Cardiac fibroblast (primary cell): ENCODE results near the gene ETV2.
A peak's percentile ranks its signal among the peaks of the same experiment; 100 is the strongest.

ENCODE experiments used
- DNase-seq, 2 donors: peaks; one replicate each; pipeline versions ENCODE4 v3.0.0 to v3.0.0-alpha.2; 2010; ENCODE audit warnings: low read depth in 2 of 2
- H3K4me3 ChIP-seq, 2 donors: replicated peaks in 1 of 2; 1 replicate in 1 of 2; 2 replicates in 1 of 2; pipeline ENCODE4 v1.5.1; 2011; ENCODE audit warnings: low read depth in 2 of 2, low read length in 2 of 2, mild to moderate bottlenecking in 2 of 2, moderate library complexity in 1 of 2
- TF ChIP-seq, protein P1 (sequence below): IDR thresholded peaks from one replicate; pipeline ENCODE4 v1.5.1; 2011; ENCODE audit warnings: low read depth, mild to moderate bottlenecking, low read length, inconsistent platforms

Gene ETV2

DNA sequence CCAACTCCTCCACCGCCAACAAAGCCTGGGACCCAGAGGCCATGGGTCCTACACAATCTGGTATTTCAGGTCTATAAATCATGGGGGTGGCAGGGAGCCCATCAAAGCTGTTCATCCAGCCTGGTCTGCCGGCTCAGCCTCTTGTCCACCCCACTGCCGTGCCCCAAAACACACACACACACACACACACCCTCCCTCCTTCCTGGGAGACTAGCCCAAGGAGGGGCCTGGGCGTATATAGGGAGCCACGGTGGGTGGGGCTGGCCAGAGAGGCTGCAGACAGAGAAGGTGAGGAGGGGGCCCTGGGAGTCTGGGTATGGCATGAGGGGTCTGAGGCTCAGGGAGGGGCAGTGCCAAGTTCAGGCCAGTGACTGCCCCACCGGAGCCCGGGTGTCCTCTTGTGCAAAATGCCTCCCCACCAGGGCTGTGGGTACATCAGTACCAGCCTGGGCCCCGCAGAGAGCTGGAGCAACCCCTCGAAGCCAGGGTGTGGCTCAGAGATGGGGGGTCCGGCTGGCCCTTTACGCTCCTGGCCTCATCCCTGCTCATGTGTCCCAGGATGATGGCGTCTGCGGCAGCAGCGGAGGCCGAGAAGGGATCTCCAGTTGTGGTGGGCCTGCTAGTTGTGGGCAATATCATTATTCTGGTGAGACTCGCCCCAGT, 24.8 kb downstream of the ETV2 start, which contains the start of gene UPK1A:
UPK1A (plus strand) TSS at position 267 of the 663 bp plus-strand sequence; CDS start at position 563, 296 bp downstream.
- DNase-seq: no peak
- TF ChIP-seq, protein P1, sequence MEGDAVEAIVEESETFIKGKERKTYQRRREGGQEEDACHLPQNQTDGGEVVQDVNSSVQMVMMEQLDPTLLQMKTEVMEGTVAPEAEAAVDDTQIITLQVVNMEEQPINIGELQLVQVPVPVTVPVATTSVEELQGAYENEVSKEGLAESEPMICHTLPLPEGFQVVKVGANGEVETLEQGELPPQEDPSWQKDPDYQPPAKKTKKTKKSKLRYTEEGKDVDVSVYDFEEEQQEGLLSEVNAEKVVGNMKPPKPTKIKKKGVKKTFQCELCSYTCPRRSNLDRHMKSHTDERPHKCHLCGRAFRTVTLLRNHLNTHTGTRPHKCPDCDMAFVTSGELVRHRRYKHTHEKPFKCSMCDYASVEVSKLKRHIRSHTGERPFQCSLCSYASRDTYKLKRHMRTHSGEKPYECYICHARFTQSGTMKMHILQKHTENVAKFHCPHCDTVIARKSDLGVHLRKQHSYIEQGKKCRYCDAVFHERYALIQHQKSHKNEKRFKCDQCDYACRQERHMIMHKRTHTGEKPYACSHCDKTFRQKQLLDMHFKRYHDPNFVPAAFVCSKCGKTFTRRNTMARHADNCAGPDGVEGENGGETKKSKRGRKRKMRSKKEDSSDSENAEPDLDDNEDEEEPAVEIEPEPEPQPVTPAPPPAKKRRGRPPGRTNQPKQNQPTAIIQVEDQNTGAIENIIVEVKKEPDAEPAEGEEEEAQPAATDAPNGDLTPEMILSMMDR: no peak

GRCh38 chr19:35669566-35669965, 28.0 kb downstream of the ETV2 start:
- H3K4me3 ChIP-seq: no peak overlapping the region
- no peak for DNase-seq
- TF ChIP-seq, protein P1: no peak

More for the DNA sequence above, 24.8 kb downstream of the ETV2 start, which contains the start of gene UPK1A:
- H3K4me3 ChIP-seq: no peak within 1 kb of the TSS

DNA sequence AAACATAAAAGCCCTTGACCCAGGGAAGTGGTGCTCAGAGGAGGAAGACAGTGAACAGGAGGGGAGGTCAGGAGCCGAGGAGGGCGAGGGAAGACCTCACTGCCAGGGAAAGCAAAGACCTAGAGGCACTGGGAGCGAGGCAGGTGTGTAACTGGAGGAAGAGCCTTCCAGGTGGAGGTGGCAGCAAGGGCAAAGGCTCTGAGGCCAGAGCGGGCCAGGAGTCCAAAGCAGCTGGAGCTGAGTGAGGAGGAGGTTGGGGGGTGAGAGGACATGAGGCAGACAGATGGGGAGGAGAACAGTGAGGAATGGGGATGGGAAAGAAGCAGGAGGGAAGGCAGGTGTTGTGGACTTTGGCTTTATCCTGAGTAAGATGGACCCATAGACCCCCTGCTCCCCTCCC, 28.4 kb downstream of the ETV2 start:
- H3K4me3 ChIP-seq: no peak overlapping the region
- TF ChIP-seq, protein P1: no peak

GRCh38 chr19:35670686-35671085, 29.1 kb downstream of the ETV2 start:
- TF ChIP-seq, protein P1: no peak
- DNase-seq: no peak
- no peak overlapping the region for H3K4me3 ChIP-seq

More for the DNA sequence above, 28.4 kb downstream of the ETV2 start:
- no peak for DNase-seq

GRCh38 chr19:35671818-35672217, 30.3 kb downstream of the ETV2 start:
- DNase-seq: peak; percentile 6 to 45
- H3K4me3 ChIP-seq: no peak overlapping the region
- TF ChIP-seq, protein P1: no peak

DNA sequence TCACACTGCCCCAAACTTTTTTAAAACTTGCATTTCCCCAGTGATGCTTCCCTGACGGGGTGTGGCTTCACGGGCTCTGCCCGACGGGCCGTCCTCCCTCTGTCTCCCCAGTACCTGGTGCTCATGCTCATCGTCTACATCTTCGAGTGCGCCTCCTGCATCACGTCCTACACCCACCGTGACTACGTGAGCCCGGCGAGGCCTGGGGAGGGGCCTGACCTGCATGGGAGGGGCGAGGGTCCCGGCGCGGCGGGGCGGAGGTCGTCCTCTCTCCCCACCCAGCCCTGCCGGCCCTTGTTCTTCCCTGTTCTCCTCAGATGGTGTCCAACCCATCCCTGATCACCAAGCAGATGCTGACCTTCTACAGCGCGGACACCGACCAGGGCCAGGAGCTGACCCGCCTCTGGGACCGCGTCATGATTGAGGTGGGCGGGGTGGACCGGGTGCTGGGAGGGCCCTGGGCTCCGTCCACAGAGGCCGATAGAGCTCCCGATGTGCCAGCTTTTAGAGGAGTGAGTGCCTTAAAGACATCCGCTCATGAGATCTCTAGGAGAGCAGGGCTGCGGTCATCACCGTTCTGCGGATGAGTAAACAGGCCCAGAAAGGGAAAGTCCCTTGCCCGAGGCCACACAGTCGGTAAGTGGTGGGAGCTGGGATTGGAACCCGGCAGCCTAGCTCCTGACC, 31.7 kb downstream of the ETV2 start:
- TF ChIP-seq, protein P1: no peak
- H3K4me3 ChIP-seq: peak overlapping the region; percentile 41 to 58
- DNase-seq: peak; percentile 58 to 74
